Liver (tissue), 9 donors: ENCODE measurements around the gene PTCD3. TPM values are rescaled to one million over a fixed set of nuclear protein-coding genes. Genes with fewer than 3 reads are reported as not detected.

Experiments used
- DNase-seq: peaks from one replicate; pipeline ENCODE4 v3.0.0-alpha.2; 2017; ENCODE audit warnings: low spot score
- H3K27ac ChIP-seq, 2 donors: one replicate each; pipeline ENCODE4 v1.7.0; 2013; ENCODE audit warnings: inconsistent platforms in 2 of 2, low read length in 2 of 2, control low read depth in 1 of 2, low read depth in 1 of 2, mild to moderate bottlenecking in 1 of 2
- H3K27me3 ChIP-seq, 4 donors: one replicate each; pipeline versions ENCODE4 v1.6.1 to v1.7.0; 2013; ENCODE audit warnings: low read length in 3 of 4, inconsistent platforms in 1 of 4, mild to moderate bottlenecking in 1 of 4, moderate library complexity in 1 of 4; ENCODE audit not compliant: control insufficient read depth in 4 of 4, insufficient read depth in 4 of 4
- H3K36me3 ChIP-seq, 4 donors: one replicate each; pipeline versions ENCODE4 v1.6.1 to v1.7.0; 2013; ENCODE audit warnings: low read length in 3 of 4, mild to moderate bottlenecking in 3 of 4, low read depth in 1 of 4, moderate library complexity in 1 of 4; ENCODE audit not compliant: control insufficient read depth in 4 of 4, insufficient read depth in 3 of 4
- H3K4me1 ChIP-seq, 4 donors: one replicate each; pipeline versions ENCODE4 v1.6.1 to v1.7.0; 2013; ENCODE audit warnings: low read length in 3 of 4, mild to moderate bottlenecking in 3 of 4, moderate library complexity in 1 of 4; ENCODE audit not compliant: control insufficient read depth in 4 of 4, insufficient read depth in 4 of 4
- H3K4me3 ChIP-seq, 3 donors: one replicate each; pipeline versions ENCODE4 v1.6.1 to v1.7.0; 2013; ENCODE audit warnings: low read length in 3 of 3, control low read depth in 1 of 3, low read depth in 1 of 3, mild to moderate bottlenecking in 1 of 3
- H3K9ac ChIP-seq, 2 donors: one replicate each; pipeline ENCODE4 v1.7.0; 2013; ENCODE audit warnings: low read length in 2 of 2, mild to moderate bottlenecking in 2 of 2, moderate library complexity in 2 of 2, control low read depth in 1 of 2, low read depth in 1 of 2
- H3K9me3 ChIP-seq, 4 donors: one replicate each; pipeline versions ENCODE4 v1.6.1 to v1.7.0; 2013; ENCODE audit warnings: low read length in 3 of 4; ENCODE audit not compliant: control insufficient read depth in 4 of 4
- EGR1 ChIP-seq, 2 donors: IDR thresholded peaks; 2 replicates each; pipeline ENCODE4 v1.6.1; 2016 to 2018; ENCODE audit warnings: antibody characterized with exemption in 2 of 2, low read depth in 2 of 2
- FOXA1 ChIP-seq: IDR thresholded peaks from 2 replicates; pipeline ENCODE4 v1.6.1; 2016; ENCODE audit warnings: antibody characterized with exemption
- FOXA2 ChIP-seq: IDR thresholded peaks from 2 replicates; pipeline ENCODE4 v1.6.1; 2016; ENCODE audit warnings: antibody characterized with exemption
- GABPA ChIP-seq, 2 donors: IDR thresholded peaks in 1 of 2; conservative IDR thresholded peaks in 1 of 2; 2 replicates each; pipeline ENCODE4 v1.6.1; 2016; ENCODE audit warnings: antibody characterized with exemption in 2 of 2, mild to moderate bottlenecking in 1 of 2, moderate library complexity in 1 of 2
- HNF4A ChIP-seq, 2 donors: conservative IDR thresholded peaks; 2 replicates each; pipeline ENCODE4 v1.6.1; 2016; ENCODE audit warnings: antibody characterized with exemption in 2 of 2, mild to moderate bottlenecking in 2 of 2
- HNF4G ChIP-seq: IDR thresholded peaks from 2 replicates; pipeline ENCODE4 v1.6.1; 2016; ENCODE audit warnings: antibody characterized with exemption
- JUND ChIP-seq, 2 donors: IDR thresholded peaks; 2 replicates each; pipeline ENCODE4 v1.6.1; 2016; ENCODE audit warnings: antibody characterized with exemption in 2 of 2
- NR2F2 ChIP-seq: IDR thresholded peaks from 2 replicates; pipeline ENCODE4 v1.6.1; 2016; ENCODE audit warnings: antibody characterized with exemption
- RAD21 ChIP-seq, 2 donors: IDR thresholded peaks; 2 replicates each; pipeline ENCODE4 v1.6.1; 2016; ENCODE audit warnings: antibody characterized with exemption in 2 of 2, mild to moderate bottlenecking in 2 of 2
- RXRA ChIP-seq, 2 donors: IDR thresholded peaks; 2 replicates each; pipeline ENCODE4 v1.6.1; 2017 to 2018; ENCODE audit warnings: antibody characterized with exemption in 2 of 2, mild to moderate bottlenecking in 1 of 2
- SP1 ChIP-seq: IDR thresholded peaks from 2 replicates; pipeline ENCODE4 v1.6.1; 2018; ENCODE audit warnings: antibody characterized with exemption, mild to moderate bottlenecking
- TAF1 ChIP-seq: conservative IDR thresholded peaks from 2 replicates; pipeline ENCODE4 v1.6.1; 2016; ENCODE audit warnings: antibody characterized with exemption, mild to moderate bottlenecking
- YY1 ChIP-seq: IDR thresholded peaks from 2 replicates; pipeline ENCODE4 v1.6.1; 2016; ENCODE audit warnings: antibody characterized with exemption, mild to moderate bottlenecking
- ZBTB33 ChIP-seq: IDR thresholded peaks from 2 replicates; pipeline ENCODE4 v1.6.1; 2016; ENCODE audit warnings: antibody characterized with exemption
- polyA plus RNA-seq, 2 donors: library from polyadenylated mRNA; stranded (reverse) in 1 of 2; unstranded in 1 of 2; fragments of 200-250 nt in 1 of 2; fragments of >200 nt in 1 of 2; fragmentation: Nextera tagmentation in 1 of 2; extraction: Ambion mirVana in 1 of 2; gene quantifications; one replicate each; pipeline versions ENCODE4 v1.2.1 to v1.2.3, GENCODE V29; 2013 to 2015
- total RNA-seq, 2 donors: library from RNA; depleted of rRNA; stranded (reverse); fragments of >200 nt; gene quantifications; one replicate each; pipeline ENCODE4 v1.2.3, GENCODE V29; 2014
- TF ChIP-seq, protein P1 (sequence below): fragments of 150-350 bp; IDR thresholded peaks from 2 replicates; pipeline ENCODE4 v1.5.1; 2017; ENCODE audit warnings: improper control_type of control experiment, low read depth, low read length; ENCODE audit not compliant: missing input control
- TF ChIP-seq, protein P2 (sequence below): IDR thresholded peaks from 2 replicates; pipeline ENCODE4 v1.6.1; 2016; ENCODE audit warnings: antibody characterized with exemption
- TF ChIP-seq, protein P3 (sequence below): IDR thresholded peaks from 2 replicates; pipeline ENCODE4 v1.6.1; 2016; ENCODE audit warnings: antibody characterized with exemption, mild to moderate bottlenecking
- TF ChIP-seq, protein P4 (sequence below): IDR thresholded peaks from 2 replicates; pipeline ENCODE4 v1.6.1; 2016; ENCODE audit warnings: antibody characterized with exemption
- donor health status: healthy.
- donor health status: healthy.
- donor health status: healthy.
- donor health status: healthy.
- donor health status: healthy.

The PTCD3 gene
- total and polyA plus RNA-seq, 4 donors, result 25.5 to 74.6 (median 45.2) TPM

DNA sequence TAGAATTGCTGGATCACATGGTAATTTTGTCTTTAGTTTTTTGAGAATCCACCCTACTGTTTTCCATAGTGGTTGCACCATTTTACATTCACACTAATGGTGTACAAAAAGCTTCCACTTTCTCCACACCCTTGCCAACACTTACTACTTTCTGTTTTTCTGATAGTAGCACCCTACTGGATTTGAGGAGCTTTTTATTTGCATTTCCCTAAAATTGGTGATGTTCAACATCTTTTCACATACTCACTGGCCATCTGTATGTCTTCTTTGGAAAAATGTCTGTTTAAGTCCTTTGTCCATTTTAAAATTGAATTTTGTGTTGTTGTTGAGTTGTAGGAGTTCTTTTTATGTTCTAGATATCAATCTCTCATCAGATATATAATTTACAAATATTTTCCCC, 3.9 kb upstream of the PTCD3 start:
- Histone ChIP-seq H3K27ac (no peak overlapping the region), H3K4me3 (no peak overlapping the region), H3K27me3 (no peaks in the 10 kb centered on the region), H3K9ac (no peak overlapping the region), H3K9me3 (no peaks in the 10 kb centered on the region), H3K36me3 (peaks cover 5 to 28% (median 19%) of the 10 kb centered on the region in 4 donors), H3K4me1 (peaks cover 3 to 27% (median 17%) of the 10 kb centered on the region in 4 donors)
- TF ChIP-seq RAD21 (IDR thresholded peaks at IDR 0.05), result no peak
- TF ChIP-seq FOXA1, result no peak
- TF ChIP-seq ZBTB33, result no peak
- TF ChIP-seq, protein P1, sequence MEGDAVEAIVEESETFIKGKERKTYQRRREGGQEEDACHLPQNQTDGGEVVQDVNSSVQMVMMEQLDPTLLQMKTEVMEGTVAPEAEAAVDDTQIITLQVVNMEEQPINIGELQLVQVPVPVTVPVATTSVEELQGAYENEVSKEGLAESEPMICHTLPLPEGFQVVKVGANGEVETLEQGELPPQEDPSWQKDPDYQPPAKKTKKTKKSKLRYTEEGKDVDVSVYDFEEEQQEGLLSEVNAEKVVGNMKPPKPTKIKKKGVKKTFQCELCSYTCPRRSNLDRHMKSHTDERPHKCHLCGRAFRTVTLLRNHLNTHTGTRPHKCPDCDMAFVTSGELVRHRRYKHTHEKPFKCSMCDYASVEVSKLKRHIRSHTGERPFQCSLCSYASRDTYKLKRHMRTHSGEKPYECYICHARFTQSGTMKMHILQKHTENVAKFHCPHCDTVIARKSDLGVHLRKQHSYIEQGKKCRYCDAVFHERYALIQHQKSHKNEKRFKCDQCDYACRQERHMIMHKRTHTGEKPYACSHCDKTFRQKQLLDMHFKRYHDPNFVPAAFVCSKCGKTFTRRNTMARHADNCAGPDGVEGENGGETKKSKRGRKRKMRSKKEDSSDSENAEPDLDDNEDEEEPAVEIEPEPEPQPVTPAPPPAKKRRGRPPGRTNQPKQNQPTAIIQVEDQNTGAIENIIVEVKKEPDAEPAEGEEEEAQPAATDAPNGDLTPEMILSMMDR, result no peak
- no peak for TF ChIP-seq HNF4A (conservative IDR thresholded peaks at IDR 0.05)
- TF ChIP-seq FOXA2, result no peak
- no peak for TF ChIP-seq RXRA (IDR thresholded peaks at IDR 0.05)
- TF ChIP-seq, protein P2, sequence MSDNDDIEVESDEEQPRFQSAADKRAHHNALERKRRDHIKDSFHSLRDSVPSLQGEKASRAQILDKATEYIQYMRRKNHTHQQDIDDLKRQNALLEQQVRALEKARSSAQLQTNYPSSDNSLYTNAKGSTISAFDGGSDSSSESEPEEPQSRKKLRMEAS, result no peak
- TF ChIP-seq, protein P3, sequence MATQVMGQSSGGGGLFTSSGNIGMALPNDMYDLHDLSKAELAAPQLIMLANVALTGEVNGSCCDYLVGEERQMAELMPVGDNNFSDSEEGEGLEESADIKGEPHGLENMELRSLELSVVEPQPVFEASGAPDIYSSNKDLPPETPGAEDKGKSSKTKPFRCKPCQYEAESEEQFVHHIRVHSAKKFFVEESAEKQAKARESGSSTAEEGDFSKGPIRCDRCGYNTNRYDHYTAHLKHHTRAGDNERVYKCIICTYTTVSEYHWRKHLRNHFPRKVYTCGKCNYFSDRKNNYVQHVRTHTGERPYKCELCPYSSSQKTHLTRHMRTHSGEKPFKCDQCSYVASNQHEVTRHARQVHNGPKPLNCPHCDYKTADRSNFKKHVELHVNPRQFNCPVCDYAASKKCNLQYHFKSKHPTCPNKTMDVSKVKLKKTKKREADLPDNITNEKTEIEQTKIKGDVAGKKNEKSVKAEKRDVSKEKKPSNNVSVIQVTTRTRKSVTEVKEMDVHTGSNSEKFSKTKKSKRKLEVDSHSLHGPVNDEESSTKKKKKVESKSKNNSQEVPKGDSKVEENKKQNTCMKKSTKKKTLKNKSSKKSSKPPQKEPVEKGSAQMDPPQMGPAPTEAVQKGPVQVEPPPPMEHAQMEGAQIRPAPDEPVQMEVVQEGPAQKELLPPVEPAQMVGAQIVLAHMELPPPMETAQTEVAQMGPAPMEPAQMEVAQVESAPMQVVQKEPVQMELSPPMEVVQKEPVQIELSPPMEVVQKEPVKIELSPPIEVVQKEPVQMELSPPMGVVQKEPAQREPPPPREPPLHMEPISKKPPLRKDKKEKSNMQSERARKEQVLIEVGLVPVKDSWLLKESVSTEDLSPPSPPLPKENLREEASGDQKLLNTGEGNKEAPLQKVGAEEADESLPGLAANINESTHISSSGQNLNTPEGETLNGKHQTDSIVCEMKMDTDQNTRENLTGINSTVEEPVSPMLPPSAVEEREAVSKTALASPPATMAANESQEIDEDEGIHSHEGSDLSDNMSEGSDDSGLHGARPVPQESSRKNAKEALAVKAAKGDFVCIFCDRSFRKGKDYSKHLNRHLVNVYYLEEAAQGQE, result no peak
- no peak for TF ChIP-seq JUND (IDR thresholded peaks at IDR 0.05)
- TF ChIP-seq TAF1, result no peak
- no peak for TF ChIP-seq GABPA (IDR thresholded peaks at IDR 0.05 in 1 of 2, conservative IDR thresholded peaks at IDR 0.05 in 1 of 2)
- TF ChIP-seq SP1, result no peak
- TF ChIP-seq, protein P4, sequence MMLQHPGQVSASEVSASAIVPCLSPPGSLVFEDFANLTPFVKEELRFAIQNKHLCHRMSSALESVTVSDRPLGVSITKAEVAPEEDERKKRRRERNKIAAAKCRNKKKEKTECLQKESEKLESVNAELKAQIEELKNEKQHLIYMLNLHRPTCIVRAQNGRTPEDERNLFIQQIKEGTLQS, result no peak
- TF ChIP-seq YY1, result no peak
- TF ChIP-seq NR2F2, result no peak
- no peak for TF ChIP-seq HNF4G
- TF ChIP-seq EGR1 (IDR thresholded peaks at IDR 0.05; ENCODE audit: low read depth in 2 of 2), result no peak
- no peak for DNase-seq
